Measurements from ENCODE around the gene SPOUT1.

DNA sequence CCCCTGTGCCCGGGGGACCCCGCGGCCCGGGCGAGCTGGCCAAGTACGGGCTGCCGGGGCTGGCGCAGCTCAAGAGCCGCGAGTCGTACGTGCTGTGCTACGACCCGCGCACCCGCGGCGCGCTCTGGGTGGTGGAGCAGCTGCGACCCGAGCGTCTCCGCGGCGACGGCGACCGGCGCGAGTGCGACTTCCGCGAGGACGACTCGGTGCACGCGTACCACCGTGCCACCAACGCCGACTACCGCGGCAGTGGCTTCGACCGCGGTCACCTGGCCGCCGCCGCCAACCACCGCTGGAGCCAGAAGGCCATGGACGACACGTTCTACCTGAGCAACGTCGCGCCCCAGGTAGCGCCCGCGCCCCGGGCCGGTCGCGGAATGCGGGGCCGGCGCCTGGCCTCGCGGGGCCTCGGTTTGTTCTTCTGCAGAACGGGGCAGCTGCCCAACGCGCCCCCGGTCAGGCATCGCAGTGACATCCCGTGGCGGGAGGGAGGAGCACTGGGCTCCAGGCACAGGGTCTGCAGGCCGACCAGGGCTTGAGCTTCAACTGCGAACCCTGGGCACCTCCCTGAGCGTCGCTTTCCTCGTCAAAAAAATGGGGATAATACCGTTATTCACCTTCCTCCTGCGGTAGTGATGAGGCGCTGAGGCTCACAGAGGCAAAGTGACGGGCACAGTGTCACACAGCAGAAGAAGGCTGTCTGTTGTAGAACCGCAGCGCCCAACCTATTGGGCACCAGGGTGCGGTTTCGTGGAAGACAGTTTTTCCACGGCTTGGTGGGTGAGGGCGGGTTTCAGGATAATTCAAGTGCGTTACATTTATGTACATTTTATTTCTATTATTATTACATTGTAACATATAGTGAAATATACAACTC lies 10.5 kb downstream of the SPOUT1 start:
- TF ChIP-seq, protein P1, sequence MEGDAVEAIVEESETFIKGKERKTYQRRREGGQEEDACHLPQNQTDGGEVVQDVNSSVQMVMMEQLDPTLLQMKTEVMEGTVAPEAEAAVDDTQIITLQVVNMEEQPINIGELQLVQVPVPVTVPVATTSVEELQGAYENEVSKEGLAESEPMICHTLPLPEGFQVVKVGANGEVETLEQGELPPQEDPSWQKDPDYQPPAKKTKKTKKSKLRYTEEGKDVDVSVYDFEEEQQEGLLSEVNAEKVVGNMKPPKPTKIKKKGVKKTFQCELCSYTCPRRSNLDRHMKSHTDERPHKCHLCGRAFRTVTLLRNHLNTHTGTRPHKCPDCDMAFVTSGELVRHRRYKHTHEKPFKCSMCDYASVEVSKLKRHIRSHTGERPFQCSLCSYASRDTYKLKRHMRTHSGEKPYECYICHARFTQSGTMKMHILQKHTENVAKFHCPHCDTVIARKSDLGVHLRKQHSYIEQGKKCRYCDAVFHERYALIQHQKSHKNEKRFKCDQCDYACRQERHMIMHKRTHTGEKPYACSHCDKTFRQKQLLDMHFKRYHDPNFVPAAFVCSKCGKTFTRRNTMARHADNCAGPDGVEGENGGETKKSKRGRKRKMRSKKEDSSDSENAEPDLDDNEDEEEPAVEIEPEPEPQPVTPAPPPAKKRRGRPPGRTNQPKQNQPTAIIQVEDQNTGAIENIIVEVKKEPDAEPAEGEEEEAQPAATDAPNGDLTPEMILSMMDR (IDR thresholded peaks at IDR 0.05; ENCODE audit: low read length), result no peak; the same call in 1 of the 2 replicates
- TF ChIP-seq EZH2phosphoT487 (IDR thresholded peaks at IDR 0.05; ENCODE audit: low read length), result no peak

All from MM.1S (cell line).